Heart left ventricle (tissue), 16 donors: Measurements from ENCODE around the gene ADGRG1. TPM values are rescaled to one million over a fixed set of nuclear protein-coding genes. Genes with fewer than 3 reads are reported as not detected.

Experiments used
- ATAC-seq, 4 donors: fragments of 200-7000 bp; cut with Tn5 transposase; one replicate each; pipeline ENCODE4 v1.9.1; 2020 to 2022; ENCODE audit warnings: moderate library complexity in 4 of 4, mild to moderate bottlenecking in 3 of 4, moderate number of reproducible peaks in 1 of 4
- DNase-seq, 5 donors: peaks; one replicate each; pipeline ENCODE4 v3.0.0-alpha.2; 2020
- H3K27ac ChIP-seq, 12 donors: fragments of 200-600 bp; sonication (generic) in 4 of 12; one replicate each; pipeline versions ENCODE4 v1.5.0 to v1.8.0; 2016 to 2022; ENCODE audit warnings: mild to moderate bottlenecking in 2 of 12
- H3K27me3 ChIP-seq, 9 donors: fragments of 200-600 bp; sonication (generic) in 2 of 9; one replicate each; pipeline versions ENCODE4 v1.5.1 to v1.8.0; 2016 to 2022; ENCODE audit warnings: mild to moderate bottlenecking in 3 of 9
- H3K36me3 ChIP-seq, 9 donors: fragments of 200-600 bp; sonication (generic) in 2 of 9; one replicate each; pipeline versions ENCODE4 v1.5.0 to v1.8.0; 2018 to 2022; ENCODE audit warnings: mild to moderate bottlenecking in 2 of 9
- H3K4me1 ChIP-seq, 12 donors: fragments of 200-600 bp; sonication (generic) in 4 of 12; one replicate each; pipeline versions ENCODE4 v1.5.0 to v1.8.0; 2016 to 2022; ENCODE audit warnings: mild to moderate bottlenecking in 3 of 12
- H3K4me3 ChIP-seq, 12 donors: fragments of 200-600 bp; sonication (generic) in 4 of 12; one replicate each; pipeline versions ENCODE4 v1.5.0 to v1.8.0; 2017 to 2022; ENCODE audit warnings: mild to moderate bottlenecking in 9 of 12, moderate library complexity in 4 of 12
- H3K9me3 ChIP-seq, 12 donors: fragments of 200-600 bp; sonication (generic) in 4 of 12; one replicate each; pipeline versions ENCODE4 v1.5.0 to v1.8.0; 2016 to 2022; ENCODE audit warnings: mild to moderate bottlenecking in 1 of 12
- CTCF ChIP-seq, 12 donors: fragments of 200-600 bp; sonication (generic) in 4 of 12; IDR thresholded peaks; one replicate each; pipeline versions ENCODE4 v1.5.0 to v1.8.0; 2018 to 2022; ENCODE audit warnings: antibody characterized with exemption in 12 of 12, mild to moderate bottlenecking in 5 of 12
- POLR2A ChIP-seq, 2 donors: fragments of 450-650 bp; IDR thresholded peaks; one replicate each; pipeline ENCODE4 v1.6.1; 2017; ENCODE audit warnings: antibody characterized with exemption in 2 of 2, mild to moderate bottlenecking in 2 of 2, moderate library complexity in 2 of 2
- WGBS, 4 donors: extraction: QIAGEN DNeasy Blood & Tissue Kit in 2 of 4; methylation state at CpG; one replicate each; pipeline versions ENCODE4 v1.1.5 to v1.1.7; 2013 to 2018; 5-methylcytosine and 5-hydroxymethylcytosine counted together
- intact Hi-C, 10 donors: fragments of 100-400 bp; cut with DNase I; formaldehyde crosslinking; loops; one replicate each; pipeline versions ENCODE4 v1.11.1 to v1.14.2; 2022
- polyA plus RNA-seq, 2 donors: library from polyadenylated mRNA; stranded (reverse); fragments of 200-250 nt; gene quantifications; one replicate each; pipeline ENCODE4 v1.2.3, GENCODE V29; 2013
- total RNA-seq, 9 donors: library from RNA; depleted of rRNA in 2 of 9; stranded (reverse); fragments of >200 nt in 2 of 9; fragmentation: NEBNext Ultra II Directional in 3 of 9; extraction: Animal tissue kit (Norgen Biotek cat#: 25700) in 3 of 9; gene quantifications; one replicate each; pipeline versions ENCODE4 v1.1.0 to v1.2.4, GENCODE V29; 2016 to 2023
- donor health status: ischemic (EF 13 %, LVEDD 7.1; RV severe dilation, severe dysfunction).
- donor health status: healthy with polysubstance abuse.
- donor health status: DM: no; HTN: yes; CAD: no.
- donor health status: DM: no; HTN: no; CAD: no.
- donor health status: ischemic (EF 25% LVEDD 6.9; RV normal size, moderate dysfunction).
- donor health status: ischemic (EF 25% LVEDD 5.7; RV mildly dilated, moderate dysfunction).
- donor health status: healthy.
- donor health status: DM: yes; HTN: yes; CAD: no.
- donor health status: ischemic (EF 35%, LVEDD 5.7; RV mildly dilated, moderate dysfunction).
- donor health status: nonischemic (EF 11% LVEDD 7.7; RV severe dilation, severe dysfunction).
- donor health status: DM: yes; HTN: yes; CAD: no.
- donor health status: PGD.
- donor health status: ischemic (EF 29% LVEDD 5.4; RV normal size, mild dysfunction).
- donor health status: nonischemic (EF 23%, LVEDD 6.1; RV moderate dilation, normal function).

ADGRG1 gene
- total and polyA plus RNA-seq, 11 donors = 14.1 to 65.2 (median 17.5) TPM

DNA sequence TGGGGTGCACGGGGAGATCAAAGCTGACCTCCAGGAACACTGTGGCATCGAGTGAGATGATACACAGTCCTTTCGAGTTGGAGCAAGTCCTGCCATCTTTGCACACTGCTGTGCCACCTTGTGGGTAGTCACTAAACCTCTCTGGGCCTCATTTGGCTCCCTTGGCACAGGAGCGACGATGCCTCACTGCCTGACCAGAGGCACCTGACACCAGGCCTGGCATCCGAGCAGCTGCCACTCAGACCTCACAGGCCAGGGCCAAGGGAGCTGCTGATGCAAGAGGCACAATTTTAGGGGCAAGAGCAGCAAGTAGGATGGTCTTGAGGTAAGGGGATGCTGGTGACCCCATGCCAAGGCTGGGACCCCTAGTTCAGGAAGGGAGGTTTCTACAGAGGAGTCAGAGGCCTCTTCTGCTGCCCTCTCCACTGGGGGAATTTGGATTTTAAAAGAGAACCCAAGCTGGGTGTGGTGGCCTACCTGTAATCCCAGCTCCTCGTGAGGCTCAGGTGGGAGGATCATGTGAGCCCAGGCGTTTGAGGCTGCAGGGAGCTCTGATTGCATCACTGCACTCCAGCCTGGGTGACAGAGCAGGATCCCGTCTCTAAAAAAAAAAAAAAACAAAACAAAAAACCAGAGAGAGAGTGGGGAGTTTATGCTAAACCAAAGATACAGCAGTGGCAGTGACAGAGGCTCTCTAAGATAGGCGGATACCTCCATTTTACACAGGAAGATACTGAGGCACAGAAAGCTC is 6.7 kb upstream of the ADGRG1 start:
- ATAC-seq (no peak), DNase-seq (peak in 2 of 5 donors; percentile 9 to 25)
- TF ChIP-seq POLR2A (IDR thresholded peaks at IDR 0.05) (no peak), CTCF (IDR thresholded peaks at IDR 0.05) (no peak)
- H3K27ac ChIP-seq = no peak overlapping the region
- no peak overlapping the region for H3K4me3 ChIP-seq
- no peaks in the 10 kb centered on the region for H3K9me3 ChIP-seq
- 65 to 85% (median 72%) methylated on average over 7 to 10 of the region's 10 CpGs for WGBS, 4 donors
- no peaks in the 10 kb centered on the region for H3K36me3 ChIP-seq
- no peaks in the 10 kb centered on the region for H3K27me3 ChIP-seq
- intact Hi-C loops = no loop called here
- H3K4me1 ChIP-seq = peaks cover 0 to 23% (median 5%) of the 10 kb centered on the region in 12 donors

GRCh38 chr16:57622361-57623250 is 5.8 kb upstream of the ADGRG1 start:
- intact Hi-C loops = no loop called here

GRCh38 chr16:57623251-57624043 is 5.0 kb upstream of the ADGRG1 start:
- H3K27ac ChIP-seq = no peak overlapping the region
- TF ChIP-seq CTCF (IDR thresholded peaks at IDR 0.05) (no peak), POLR2A (IDR thresholded peaks at IDR 0.05) (no peak)
- no peak overlapping the region for H3K4me3 ChIP-seq
- DNase-seq (peak in 3 of 5 donors; percentile 27 to 58 (median 57)), ATAC-seq (peak in 1 of 4 donors; percentile 17)
- H3K4me1 ChIP-seq = peaks cover 0 to 31% (median 14%) of the 10 kb centered on the region in 12 donors
- 69 to 77% (median 72%) methylated on average over 13 to 17 of the region's 17 CpGs for WGBS, 4 donors
- peaks cover 0 to 5% (median 0%) of the 10 kb centered on the region in 9 donors for H3K27me3 ChIP-seq
- no peaks in the 10 kb centered on the region for H3K36me3 ChIP-seq
- intact Hi-C loops = loop anchor here in 1 of 10 donors (2.0 kb wide), 1 partner anchor 25 kb away; no protein-coding TSS in a partner anchor
- no peaks in the 10 kb centered on the region for H3K9me3 ChIP-seq

More at GRCh38 chr16:57622361-57623250, 5.8 kb upstream of the ADGRG1 start:
- Histone ChIP-seq H3K27ac (no peak overlapping the region), H3K4me1 (peaks cover 0 to 24% (median 6%) of the 10 kb centered on the region in 12 donors), H3K9me3 (no peaks in the 10 kb centered on the region), H3K4me3 (no peak overlapping the region), H3K27me3 (no peaks in the 10 kb centered on the region), H3K36me3 (no peaks in the 10 kb centered on the region)
- ATAC-seq = peak in 1 of 4 donors; percentile 25
- peak in 1 of 5 donors; percentile 67 for DNase-seq
- TF ChIP-seq POLR2A (IDR thresholded peaks at IDR 0.05) (no peak), CTCF (IDR thresholded peaks at IDR 0.05) (no peak)
- 65 to 80% (median 73%) methylated on average over 16 of the region's 16 CpGs for WGBS, 4 donors
